PC-3 (cell line): ENCODE measurements around the gene PDYN. TPM values are rescaled to one million over a fixed set of nuclear protein-coding genes. Genes with fewer than 3 reads are reported as not detected.
A peak's percentile ranks its signal among the peaks of the same experiment; 100 is the strongest.

Source experiments
- ATAC-seq: fragments of 200-7000 bp; cut with Tn5 transposase; 2 replicates; pipeline ENCODE4 v1.9.1; 2020; ENCODE audit warnings: mild to moderate bottlenecking, moderate library complexity
- BruUV-seq: library from RNA; stranded (reverse); fragments of 400-500 nt; replicated peaks from 2 replicates; lab custom pipeline; 2021; lab: Mats Ljungman, UMichigan
- CTCF ChIA-PET: fragments of 300-600 bp; sonication (Branson Sonifier 250); formaldehyde crosslinking; loops from one replicate; lab custom pipeline; 2022; ENCODE audit warnings: antibody characterized with exemption; lab: Charles Lee
- POLR2A ChIA-PET: fragments of 300-600 bp; sonication (Branson Sonifier 250); formaldehyde crosslinking; loops from one replicate; lab custom pipeline; 2022; ENCODE audit warnings: antibody characterized with exemption; ENCODE audit not compliant: unreplicated experiment; lab: Charles Lee
- DNase-seq: peaks from one replicate; pipeline ENCODE4 v3.0.0-alpha.2; 2015
- H2AFZ ChIP-seq: fragments of 300-600 bp; sonication (generic); 2 replicates; pipeline ENCODE4 v1.6.0; 2016; ENCODE audit warnings: antibody characterized with exemption, low read length
- H3F3A ChIP-seq: fragments of 300-600 bp; sonication (generic); one replicate; pipeline ENCODE4 v1.6.0; 2017; ENCODE audit warnings: antibody characterized with exemption, low read length, control low read depth, mild to moderate bottlenecking; ENCODE audit not compliant: unreplicated experiment
- H3K27ac ChIP-seq: fragments of 300-600 bp; sonication (generic); 2 replicates; pipeline ENCODE4 v1.5.1; 2016; ENCODE audit warnings: mild to moderate bottlenecking, low read length
- H3K27me3 ChIP-seq: fragments of 300-600 bp; sonication (generic); 2 replicates; pipeline ENCODE4 v1.6.1; 2016; ENCODE audit warnings: low read length, mixed read lengths
- H3K36me3 ChIP-seq: fragments of 300-600 bp; sonication (generic); 2 replicates; pipeline ENCODE4 v1.6.1; 2016; ENCODE audit warnings: low read depth, mixed run types, low read length, mixed read lengths
- H3K4me1 ChIP-seq: fragments of 300-600 bp; sonication (generic); 2 replicates; pipeline ENCODE4 v1.5.1; 2016; ENCODE audit warnings: low read length; ENCODE audit not compliant: insufficient read depth
- H3K4me2 ChIP-seq: fragments of 300-600 bp; sonication (generic); 2 replicates; pipeline ENCODE4 v1.6.0; 2016; ENCODE audit warnings: low read length
- H3K4me3 ChIP-seq: fragments of 300-600 bp; sonication (generic); 2 replicates; pipeline ENCODE4 v1.5.1; 2016; ENCODE audit warnings: mild to moderate bottlenecking, low read length, mixed read lengths
- H3K79me2 ChIP-seq: fragments of 300-600 bp; sonication (generic); 2 replicates; pipeline ENCODE4 v1.6.1; 2017; ENCODE audit warnings: low read length, mixed read lengths
- H3K9ac ChIP-seq: fragments of 300-600 bp; sonication (generic); 2 replicates; pipeline ENCODE4 v1.6.0; 2016; ENCODE audit warnings: mild to moderate bottlenecking, low read length
- H3K9me2 ChIP-seq: fragments of 300-600 bp; sonication (generic); replicated peaks from 2 replicates; pipeline ENCODE4 v1.6.1; 2016; ENCODE audit warnings: mixed run types, low read length, mixed read lengths
- H3K9me3 ChIP-seq: fragments of 300-600 bp; sonication (generic); 2 replicates; pipeline ENCODE4 v1.6.1; 2016; ENCODE audit warnings: low read length, mixed read lengths
- H4K20me1 ChIP-seq: fragments of 300-600 bp; sonication (generic); 2 replicates; pipeline ENCODE4 v1.6.1; 2016; ENCODE audit warnings: low read length, mixed read lengths
- CTCF ChIP-seq: fragments of 300-600 bp; sonication (generic); conservative IDR thresholded peaks from 2 replicates; pipeline ENCODE4 v1.5.1; 2017; ENCODE audit warnings: antibody characterized with exemption, low read depth, mild to moderate bottlenecking, low read length
- EZH2 ChIP-seq: fragments of 300-600 bp; sonication (generic); IDR thresholded peaks from one replicate; pipeline ENCODE4 v1.6.1; 2017; ENCODE audit warnings: antibody characterized with exemption, mild to moderate bottlenecking, low read length; ENCODE audit not compliant: unreplicated experiment
- EZH2phosphoT487 ChIP-seq: fragments of 300-600 bp; sonication (generic); IDR thresholded peaks from 2 replicates; pipeline ENCODE4 v1.6.1; 2018; ENCODE audit warnings: mild to moderate bottlenecking, antibody characterized with exemption, low read length, borderline replicate concordance
- intact Hi-C: fragments of 100-400 bp; cut with micrococcal nuclease; formaldehyde crosslinking; loops from 2 replicates; pipeline ENCODE4 v1.9.0; 2023
- total RNA-seq: library from RNA; depleted of rRNA; stranded (reverse); fragments of >200 nt; gene quantifications from 2 replicates; pipeline ENCODE4 v1.2.3, GENCODE V29; 2014

PDYN gene
- total RNA-seq, 1 experiment from 2014 or later: not detected

GRCh38 chr20:2005831-2006426 lies 12.1 kb upstream of the PDYN start:
- no peak overlapping the region for H3K4me2 ChIP-seq
- no peak overlapping the region for H3K27ac ChIP-seq
- ATAC-seq (peak; percentile 54; the same call in 1 of the 2 replicates), DNase-seq (peak; percentile 81)
- H3K9ac ChIP-seq: no peak overlapping the region
- TF ChIP-seq EZH2phosphoT487 (no peak), CTCF (no peak), EZH2 (no peak)
- intact Hi-C loops: loop anchor here (5.0 kb wide), 1 partner anchor 166 kb away; no protein-coding TSS in a partner anchor
- no peaks in the 10 kb centered on the region for H3K79me2 ChIP-seq
- CTCF ChIA-PET: interaction anchor here (0.6 kb wide), 1 partner anchor 149 kb away, joined by 3 read pairs; no protein-coding TSS in a partner anchor
- no peak overlapping the region for H2AFZ ChIP-seq
- H3K36me3 ChIP-seq: no peaks in the 10 kb centered on the region
- POLR2A ChIA-PET: no interaction called here
- H4K20me1 ChIP-seq: no peaks in the 10 kb centered on the region
- peaks cover 33% of the 10 kb centered on the region; the same call in 1 of the 2 replicates for H3K27me3 ChIP-seq
- H3K4me3 ChIP-seq: no peak overlapping the region
- no peaks in the 10 kb centered on the region for H3K4me1 ChIP-seq
- no peaks in the 10 kb centered on the region for H3K9me3 ChIP-seq
- no peaks in the 10 kb centered on the region for H3K9me2 ChIP-seq
- BruUV-seq: no TSS peak
- H3F3A ChIP-seq: no peaks in the 10 kb centered on the region

GRCh38 chr20:2005359-2005758 lies 11.5 kb upstream of the PDYN start:
- ChIA-PET CTCF (no interaction called here), POLR2A (no interaction called here)
- H2AFZ ChIP-seq: no peak overlapping the region
- peak; percentile 51 for DNase-seq
- no peaks in the 10 kb centered on the region for H3F3A ChIP-seq
- H3K27ac ChIP-seq: no peak overlapping the region
- intact Hi-C loops: loop anchor here (5.0 kb wide), 1 partner anchor 167 kb away; no protein-coding TSS in a partner anchor
- H3K36me3 ChIP-seq: no peaks in the 10 kb centered on the region
- H3K9me2 ChIP-seq: no peaks in the 10 kb centered on the region
- no peak overlapping the region for H3K4me2 ChIP-seq
- H3K9me3 ChIP-seq: no peaks in the 10 kb centered on the region
- H4K20me1 ChIP-seq: no peaks in the 10 kb centered on the region
- H3K9ac ChIP-seq: no peak overlapping the region
- ATAC-seq: no peak
- H3K79me2 ChIP-seq: no peaks in the 10 kb centered on the region
- BruUV-seq: no TSS peak
- peaks cover 33% of the 10 kb centered on the region; the same call in 1 of the 2 replicates for H3K27me3 ChIP-seq
- no peaks in the 10 kb centered on the region for H3K4me1 ChIP-seq
- no peak overlapping the region for H3K4me3 ChIP-seq
- TF ChIP-seq EZH2phosphoT487 (no peak), EZH2 (no peak), CTCF (no peak)

- H3K9me3 ChIP-seq: no peaks in the 10 kb centered on the region
- no peak overlapping the region for H2AFZ ChIP-seq
- H3K4me1 ChIP-seq: no peaks in the 10 kb centered on the region
- no peaks in the 10 kb centered on the region for H3F3A ChIP-seq
- BruUV-seq: no TSS peak
- H3K27me3 ChIP-seq: peaks cover 31% of the 10 kb centered on the region
- H3K27ac ChIP-seq: no peak overlapping the region
- no peak for TF ChIP-seq CTCF
- H4K20me1 ChIP-seq: 0 out of 2 replicates have a peak, but pooled peaks cover 2% of the 10 kb centered on the region
- no peaks in the 10 kb centered on the region for H3K36me3 ChIP-seq
- CTCF ChIA-PET: no interaction called here
- no peak overlapping the region for H3K4me3 ChIP-seq
- POLR2A ChIA-PET: no interaction called here
- H3K79me2 ChIP-seq: no peaks in the 10 kb centered on the region
- H3K9me2 ChIP-seq: no peaks in the 10 kb centered on the region
- intact Hi-C loops: no loop called here
- no peak for ATAC-seq
- DNase-seq: no peak
- no peak overlapping the region for H3K9ac ChIP-seq
- no peak overlapping the region for H3K4me2 ChIP-seq
Measured at GRCh38 chr20:2004171-2004570, 10.3 kb upstream of the PDYN start.
